Measurements from ENCODE around the gene ITGB2.

DNA sequence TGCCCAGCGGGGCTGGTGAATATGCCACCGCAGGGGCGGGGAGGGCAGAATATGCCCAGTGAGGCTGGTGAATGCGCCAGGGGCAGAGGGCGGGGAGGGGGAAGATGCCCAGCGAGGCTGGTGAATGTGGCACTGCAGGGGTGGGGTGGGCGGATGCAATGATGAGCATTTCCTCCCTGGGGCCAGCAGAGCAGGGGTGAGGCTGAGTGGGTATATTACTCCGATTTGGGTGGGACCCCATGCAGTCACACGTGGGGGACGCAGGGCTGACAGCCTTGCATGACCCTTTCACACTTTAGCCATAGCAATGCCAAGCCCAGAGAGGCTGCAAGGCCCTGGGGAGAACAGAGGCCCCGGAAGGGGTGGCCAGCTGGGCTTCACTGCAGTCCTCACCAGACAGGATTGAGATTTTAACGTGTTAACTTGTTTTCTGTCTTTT, 9.9 kb upstream of the ITGB2 start:
- TF ChIP-seq, protein P1, sequence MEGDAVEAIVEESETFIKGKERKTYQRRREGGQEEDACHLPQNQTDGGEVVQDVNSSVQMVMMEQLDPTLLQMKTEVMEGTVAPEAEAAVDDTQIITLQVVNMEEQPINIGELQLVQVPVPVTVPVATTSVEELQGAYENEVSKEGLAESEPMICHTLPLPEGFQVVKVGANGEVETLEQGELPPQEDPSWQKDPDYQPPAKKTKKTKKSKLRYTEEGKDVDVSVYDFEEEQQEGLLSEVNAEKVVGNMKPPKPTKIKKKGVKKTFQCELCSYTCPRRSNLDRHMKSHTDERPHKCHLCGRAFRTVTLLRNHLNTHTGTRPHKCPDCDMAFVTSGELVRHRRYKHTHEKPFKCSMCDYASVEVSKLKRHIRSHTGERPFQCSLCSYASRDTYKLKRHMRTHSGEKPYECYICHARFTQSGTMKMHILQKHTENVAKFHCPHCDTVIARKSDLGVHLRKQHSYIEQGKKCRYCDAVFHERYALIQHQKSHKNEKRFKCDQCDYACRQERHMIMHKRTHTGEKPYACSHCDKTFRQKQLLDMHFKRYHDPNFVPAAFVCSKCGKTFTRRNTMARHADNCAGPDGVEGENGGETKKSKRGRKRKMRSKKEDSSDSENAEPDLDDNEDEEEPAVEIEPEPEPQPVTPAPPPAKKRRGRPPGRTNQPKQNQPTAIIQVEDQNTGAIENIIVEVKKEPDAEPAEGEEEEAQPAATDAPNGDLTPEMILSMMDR (IDR thresholded peaks at IDR 0.05), result no peak
- TF ChIP-seq POLR2A (IDR thresholded peaks at IDR 0.05), result no peak

Measured in heart left ventricle (tissue), 13 donors.